Keratinocyte (primary cell): ENCODE measurements around the gene ZSCAN21.

Experiments used
- EZH2 ChIP-seq: IDR thresholded peaks from one replicate; pipeline ENCODE4 v1.6.1; 2012; ENCODE audit warnings: inconsistent platforms, mild to moderate bottlenecking, low read length, moderate library complexity
- TF ChIP-seq, protein P1 (sequence below), 3 experiments: IDR thresholded peaks in 1 of 3; conservative IDR thresholded peaks in 1 of 3; optimal IDR thresholded peaks in 1 of 3; 2 replicates in 2 of 3; 3 replicates in 1 of 3; pipeline versions ENCODE3 to v1.5.1; 2011; ENCODE audit warnings: low read length in 3 of 3, mild to moderate bottlenecking in 3 of 3, moderate library complexity in 2 of 3, control low read depth in 1 of 3, inconsistent platforms in 1 of 3; ENCODE audit not compliant: insufficient read depth in 2 of 3; ENCODE audit errors: extremely low read depth in 1 of 3

DNA sequence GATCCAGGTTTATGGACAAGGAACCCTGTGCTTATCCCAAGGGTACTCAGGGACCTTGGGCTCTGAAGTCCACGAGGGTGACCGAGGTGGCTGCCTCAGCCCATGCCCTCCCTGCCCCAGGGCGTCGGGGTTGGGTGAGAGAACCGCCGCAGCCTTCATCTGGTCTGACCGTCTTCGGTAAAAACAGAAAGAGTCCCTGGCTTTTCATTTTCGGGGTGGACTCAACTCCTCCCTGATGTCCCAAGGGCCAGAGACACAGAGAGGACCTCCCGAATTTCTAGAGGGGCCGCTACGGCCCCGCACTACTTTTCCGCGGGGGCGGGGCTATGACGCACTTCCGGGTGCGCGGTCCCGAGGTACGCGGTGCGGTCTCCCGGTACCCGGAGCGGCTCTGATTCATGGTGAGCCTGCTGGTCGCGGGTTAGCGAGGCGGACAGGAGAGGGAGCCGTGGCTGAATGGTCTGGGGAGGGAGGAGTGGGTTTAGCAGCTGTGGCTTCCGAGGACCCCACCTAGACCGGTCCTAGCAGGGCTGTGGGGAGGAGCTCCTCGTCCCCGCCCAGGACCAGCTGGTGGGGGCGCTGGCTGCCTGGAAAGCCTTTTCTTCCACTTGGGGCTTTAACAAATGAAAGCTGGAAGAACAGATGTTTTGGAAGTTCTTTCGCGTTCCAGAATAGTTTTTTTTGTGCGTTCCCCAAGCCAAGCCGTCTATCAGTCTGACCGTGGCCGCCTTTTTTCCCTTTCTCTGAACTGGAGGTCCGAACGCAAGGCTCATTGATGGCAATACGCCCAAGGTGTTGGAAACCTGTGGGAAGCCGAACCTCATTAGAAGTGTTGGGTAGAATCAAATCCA, at the start of gene ZSCAN21:
- TF ChIP-seq, protein P1, sequence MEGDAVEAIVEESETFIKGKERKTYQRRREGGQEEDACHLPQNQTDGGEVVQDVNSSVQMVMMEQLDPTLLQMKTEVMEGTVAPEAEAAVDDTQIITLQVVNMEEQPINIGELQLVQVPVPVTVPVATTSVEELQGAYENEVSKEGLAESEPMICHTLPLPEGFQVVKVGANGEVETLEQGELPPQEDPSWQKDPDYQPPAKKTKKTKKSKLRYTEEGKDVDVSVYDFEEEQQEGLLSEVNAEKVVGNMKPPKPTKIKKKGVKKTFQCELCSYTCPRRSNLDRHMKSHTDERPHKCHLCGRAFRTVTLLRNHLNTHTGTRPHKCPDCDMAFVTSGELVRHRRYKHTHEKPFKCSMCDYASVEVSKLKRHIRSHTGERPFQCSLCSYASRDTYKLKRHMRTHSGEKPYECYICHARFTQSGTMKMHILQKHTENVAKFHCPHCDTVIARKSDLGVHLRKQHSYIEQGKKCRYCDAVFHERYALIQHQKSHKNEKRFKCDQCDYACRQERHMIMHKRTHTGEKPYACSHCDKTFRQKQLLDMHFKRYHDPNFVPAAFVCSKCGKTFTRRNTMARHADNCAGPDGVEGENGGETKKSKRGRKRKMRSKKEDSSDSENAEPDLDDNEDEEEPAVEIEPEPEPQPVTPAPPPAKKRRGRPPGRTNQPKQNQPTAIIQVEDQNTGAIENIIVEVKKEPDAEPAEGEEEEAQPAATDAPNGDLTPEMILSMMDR (optimal IDR thresholded peaks at IDR 0.05 in 1 of 3, IDR thresholded peaks at IDR 0.05 in 1 of 3, conservative IDR thresholded peaks at IDR 0.05 in 1 of 3; ENCODE audit: extremely low read depth in 1 of 3, insufficient read depth in 2 of 3, low read length in 3 of 3), result peak; percentile 10 to 20 (median 16)
- no peak for TF ChIP-seq EZH2
